ENCODE data around the gene IQCH. TPM values are rescaled to one million over a fixed set of nuclear protein-coding genes. Genes with fewer than 3 reads are reported as not detected.

Gene IQCH
- total RNA-seq, 1 experiment from 2014 or later: 5.7 TPM

DNA sequence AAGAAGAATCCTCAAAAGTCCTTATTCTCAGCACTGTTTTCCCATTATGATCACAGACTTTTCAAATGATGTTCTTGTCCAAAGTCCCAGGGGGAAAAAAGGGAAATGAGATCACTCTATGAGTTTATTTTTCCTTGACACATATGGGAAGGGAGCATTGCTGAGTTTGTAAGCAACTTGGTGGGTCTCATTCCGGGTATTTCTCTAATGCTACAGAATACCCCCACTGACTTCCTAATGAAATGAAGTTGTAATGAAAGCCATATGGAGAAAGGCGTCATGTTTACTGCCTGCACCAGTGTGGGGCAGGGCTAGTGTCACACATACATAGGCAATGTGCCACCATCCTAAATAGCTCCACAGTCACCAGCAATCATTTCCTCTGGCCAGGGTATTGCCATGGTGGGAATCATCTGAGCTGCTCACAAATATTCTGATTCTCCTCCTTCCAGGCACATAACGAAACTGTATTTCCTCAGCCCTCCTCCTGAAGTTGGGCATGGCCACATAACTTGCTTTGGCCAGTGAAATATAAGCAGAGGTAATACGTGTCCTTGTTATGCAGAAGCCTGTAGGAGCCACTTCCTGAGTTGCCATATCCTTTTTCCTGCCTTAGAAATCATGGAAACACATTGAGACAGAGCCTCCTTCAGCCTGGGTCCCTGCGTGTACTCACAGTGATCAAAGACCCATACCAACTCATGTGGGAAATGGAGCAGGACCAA lies 225.4 kb downstream of the IQCH start:
- no peak for DNase-seq (ENCODE audit: extremely low read depth, low read depth)

DNA sequence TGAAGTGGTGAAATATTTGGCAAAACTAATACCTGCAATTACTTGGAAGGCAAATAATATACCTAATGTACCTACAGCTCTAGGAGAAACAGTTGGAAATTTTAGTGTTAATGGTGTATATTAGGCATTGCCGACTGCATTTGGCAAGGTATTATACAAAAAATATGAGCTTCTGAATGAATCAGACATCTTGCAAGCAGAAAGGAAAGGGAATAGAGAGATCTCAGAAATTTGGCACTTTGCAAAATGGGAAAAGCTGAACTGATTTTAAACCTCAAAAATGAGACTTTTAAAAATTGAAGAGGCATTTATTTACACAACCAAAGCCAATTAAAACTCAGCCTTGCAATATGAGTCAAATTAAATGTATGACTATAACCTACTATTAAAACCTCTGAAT lies 226.2 kb downstream of the IQCH start:
- no peak for DNase-seq (ENCODE audit: extremely low read depth, low read depth)

DNA sequence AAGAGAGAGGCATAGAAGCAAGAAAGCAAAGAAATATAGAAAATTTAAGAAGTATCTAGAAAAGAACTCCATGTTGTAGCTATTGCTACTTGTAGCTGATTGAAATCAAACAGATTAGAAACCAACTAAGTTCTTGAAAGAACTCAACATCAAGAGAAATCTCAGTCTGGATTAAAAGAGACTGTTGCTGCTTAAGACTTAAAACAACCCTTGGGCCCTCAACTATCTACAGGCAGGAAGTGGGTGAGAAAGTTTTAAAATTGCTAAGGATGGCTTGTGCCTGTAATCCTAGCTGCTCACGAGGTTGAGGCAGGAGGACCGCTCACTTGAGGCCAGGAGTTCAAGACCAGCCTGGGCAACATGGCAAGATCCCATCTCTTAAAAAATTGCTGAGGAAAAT lies 227.1 kb downstream of the IQCH start:
- DNase-seq (ENCODE audit: extremely low read depth, low read depth): no peak

DNA sequence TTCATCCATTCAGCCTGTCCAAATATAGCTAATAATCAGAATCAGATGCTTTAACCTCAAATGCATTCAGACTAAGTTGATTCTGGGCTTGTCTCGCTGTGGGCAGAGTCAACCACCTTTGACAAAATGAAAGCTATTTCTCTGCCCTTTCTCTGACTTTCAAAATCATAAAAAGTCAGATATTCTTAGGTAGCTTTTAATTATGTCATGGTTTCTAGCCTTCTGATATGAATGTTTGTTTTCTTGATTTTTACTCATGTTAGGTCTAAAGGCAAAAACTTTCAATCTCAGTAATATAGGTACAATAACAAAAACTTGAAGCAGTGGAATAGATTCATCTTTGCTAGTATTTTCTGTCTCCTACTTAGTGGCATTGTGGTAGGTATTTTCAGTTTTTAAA lies 241.0 kb downstream of the IQCH start:
- no peak for DNase-seq (ENCODE audit: extremely low read depth, low read depth)

DNA sequence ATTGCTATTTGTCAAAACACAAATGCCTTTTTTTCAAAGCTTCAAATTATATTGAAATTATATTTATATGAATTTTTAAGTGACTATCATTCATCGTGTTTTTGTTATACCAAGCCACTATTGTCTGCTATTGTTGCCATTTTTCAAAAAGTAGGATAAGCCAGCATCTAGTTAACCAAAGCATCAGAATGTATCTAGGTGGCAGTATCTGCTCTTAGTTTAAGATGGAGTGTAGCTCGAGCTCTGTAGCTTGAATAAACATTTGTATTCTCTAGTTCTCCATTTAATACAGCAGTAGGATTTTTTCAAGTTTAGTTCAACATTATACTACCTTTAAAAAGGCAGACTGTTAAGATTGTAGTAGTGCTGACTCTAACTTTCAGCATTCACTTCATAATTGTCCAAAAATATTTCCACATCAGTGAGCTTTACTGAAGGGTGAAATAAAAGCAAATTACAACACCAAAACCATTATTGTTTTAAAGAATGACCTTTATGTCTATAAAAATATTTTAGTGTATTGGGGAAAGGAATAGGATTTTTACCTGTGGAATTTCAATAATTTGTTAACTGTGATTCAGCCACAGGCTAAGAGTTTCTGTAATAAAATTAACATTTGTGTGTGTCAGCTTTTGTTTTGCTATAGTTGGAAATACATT lies 246.7 kb downstream of the IQCH start:
- DNase-seq (ENCODE audit: extremely low read depth, low read depth): no peak

DNA sequence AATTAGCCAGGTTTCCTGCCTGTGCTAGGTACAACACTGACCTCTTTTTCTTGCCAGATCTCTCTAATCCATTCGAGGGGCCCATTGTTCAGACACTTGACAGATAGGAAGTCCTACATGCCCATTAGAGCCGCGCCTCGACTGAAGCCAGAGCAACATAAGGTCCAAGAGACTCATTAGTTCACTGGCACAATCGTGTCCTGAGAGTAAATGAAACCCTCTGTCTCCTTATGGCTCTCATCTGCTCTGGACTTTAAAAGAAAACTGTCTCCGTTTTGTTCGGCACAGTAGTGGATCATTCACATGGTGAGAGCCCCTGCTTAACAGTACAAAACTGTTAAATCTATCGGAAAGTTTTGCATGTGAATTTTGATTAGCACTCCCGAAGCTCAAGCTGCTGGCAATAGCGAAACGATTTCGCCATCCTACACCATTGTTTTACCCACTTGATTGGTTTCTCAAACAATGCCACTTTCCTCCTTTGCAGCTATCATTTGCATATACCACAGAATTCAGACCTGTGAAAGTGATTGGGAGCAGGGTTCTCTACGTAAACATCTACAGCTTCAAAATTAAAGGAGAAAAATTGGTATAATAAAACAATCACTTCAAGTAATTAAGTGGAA lies 247.4 kb downstream of the IQCH start:
- DNase-seq (ENCODE audit: extremely low read depth, low read depth): no peak

DNA sequence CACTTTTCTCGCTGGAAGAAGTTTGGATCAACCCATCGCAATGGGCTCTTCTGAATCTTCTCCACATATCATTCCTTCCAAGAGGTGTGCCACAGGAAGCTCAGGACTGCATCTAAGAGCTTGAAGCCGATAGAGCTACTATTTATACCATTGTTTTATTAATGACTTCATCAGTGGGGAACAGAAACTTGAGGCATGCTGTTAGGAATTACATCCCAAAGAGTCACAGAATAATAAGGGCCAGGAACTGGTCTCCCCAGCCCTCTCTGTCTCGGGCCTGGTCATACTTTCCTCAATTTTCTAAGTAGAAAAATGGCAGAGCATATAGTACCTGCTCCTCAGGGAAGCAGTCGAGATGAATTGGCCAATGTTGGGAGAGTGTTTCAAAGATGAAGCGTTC lies 249.5 kb downstream of the IQCH start:
- no peak for DNase-seq (ENCODE audit: extremely low read depth, low read depth)

DNA sequence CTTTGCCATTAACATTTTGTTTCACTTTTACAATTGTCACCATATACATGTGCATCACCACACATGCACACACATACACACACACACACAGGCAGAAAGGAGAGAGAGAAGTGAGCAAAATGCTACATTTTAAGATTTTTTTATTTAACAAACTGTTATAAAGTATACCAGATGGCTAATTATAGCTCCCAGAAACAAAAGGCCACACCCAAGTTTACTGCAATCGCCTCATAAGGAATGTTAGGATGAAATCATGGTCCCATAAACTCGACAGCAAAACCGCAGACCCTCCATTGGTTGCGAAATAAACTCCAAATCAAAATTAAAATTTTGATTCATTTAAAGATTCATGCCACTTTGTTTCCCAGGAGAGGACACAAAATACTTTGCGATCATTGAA lies 250.2 kb downstream of the IQCH start:
- DNase-seq (ENCODE audit: extremely low read depth, low read depth): no peak

DNA sequence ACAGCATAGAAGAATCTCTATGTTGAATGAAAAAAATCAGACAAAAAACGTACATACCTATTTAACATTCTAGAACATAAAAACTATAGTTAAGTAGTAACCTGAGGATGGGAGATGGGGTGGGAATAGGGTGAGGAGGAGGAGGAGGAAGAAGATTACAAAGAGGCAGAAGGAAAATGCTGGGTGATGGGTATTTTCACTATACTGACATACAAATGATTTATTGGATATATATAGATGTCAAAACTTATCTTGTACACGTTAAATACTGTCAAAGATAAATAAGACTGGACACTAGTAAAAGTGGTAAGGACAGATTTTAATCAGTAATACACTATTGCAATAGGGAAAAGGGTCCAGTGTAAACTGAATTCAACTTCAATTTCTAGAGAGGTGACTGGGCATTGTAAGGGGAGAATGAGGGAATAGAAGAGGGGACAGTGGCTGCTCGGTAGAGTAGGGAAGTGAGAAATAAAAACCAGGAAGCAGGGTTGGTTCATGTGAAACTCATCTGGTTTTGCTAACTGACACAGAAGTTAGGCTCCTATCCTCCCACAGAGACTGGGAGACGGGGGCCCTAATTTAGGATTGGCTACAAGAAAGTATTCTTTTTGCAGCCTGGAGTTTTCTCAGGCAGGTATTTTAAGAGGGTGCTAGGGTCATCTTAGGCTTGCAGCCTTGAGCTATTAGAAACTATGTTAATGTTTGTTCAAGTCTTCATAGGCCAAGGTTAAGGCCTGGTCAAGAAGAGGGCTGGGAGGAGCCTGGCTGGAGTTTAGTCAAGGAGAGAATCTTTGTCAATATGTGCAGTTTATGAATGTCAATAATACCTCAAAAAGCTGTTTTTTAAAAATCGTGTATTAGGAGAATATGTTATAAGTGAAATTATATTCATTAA lies 251.3 kb downstream of the IQCH start:
- no peak for DNase-seq (ENCODE audit: extremely low read depth, low read depth)

DNA sequence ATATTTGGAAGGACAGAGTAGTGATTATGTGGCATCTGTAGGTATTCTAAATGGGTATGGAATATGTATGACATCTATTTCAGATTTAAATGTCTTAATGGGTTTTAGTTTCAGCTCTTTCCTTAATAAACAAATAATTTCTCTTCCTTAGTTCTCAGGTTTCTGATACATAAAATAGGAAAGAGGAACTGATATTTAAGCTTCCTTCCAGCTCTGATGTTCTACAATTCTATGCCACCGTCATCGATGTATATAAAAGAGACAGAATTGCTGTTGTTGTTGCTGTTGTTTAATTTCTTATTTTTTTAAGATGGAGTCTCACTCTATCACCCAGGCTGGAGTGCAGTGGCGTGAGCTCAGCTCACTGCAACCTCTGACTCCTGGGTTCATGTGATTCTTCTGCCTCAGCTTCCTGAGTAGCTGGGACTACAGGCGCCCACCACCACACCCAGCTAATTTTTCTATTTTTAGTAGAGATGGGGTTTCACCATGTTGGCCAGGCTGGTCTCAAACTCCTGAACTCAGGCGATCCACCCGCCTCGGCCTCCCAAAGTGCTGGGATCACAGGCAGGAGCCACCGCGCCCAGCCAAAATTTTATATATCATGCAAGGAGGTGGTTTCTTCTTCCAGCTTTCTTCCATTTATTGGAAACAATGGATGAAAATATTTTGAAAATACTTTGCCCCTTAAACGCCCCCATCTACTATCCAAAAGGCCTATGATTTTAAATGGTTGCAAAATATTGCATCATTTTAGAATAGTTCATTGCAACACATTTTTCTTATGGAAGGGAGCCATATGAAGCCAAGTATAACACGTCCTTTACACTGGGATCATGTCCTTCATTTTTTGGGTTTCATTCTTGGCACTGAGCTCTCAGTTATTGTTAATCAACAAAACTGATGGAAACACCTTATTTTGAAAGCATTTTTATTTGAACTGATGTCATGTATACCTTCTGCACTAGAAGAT lies 252.5 kb downstream of the IQCH start:
- DNase-seq (ENCODE audit: extremely low read depth, low read depth): no peak

DNA sequence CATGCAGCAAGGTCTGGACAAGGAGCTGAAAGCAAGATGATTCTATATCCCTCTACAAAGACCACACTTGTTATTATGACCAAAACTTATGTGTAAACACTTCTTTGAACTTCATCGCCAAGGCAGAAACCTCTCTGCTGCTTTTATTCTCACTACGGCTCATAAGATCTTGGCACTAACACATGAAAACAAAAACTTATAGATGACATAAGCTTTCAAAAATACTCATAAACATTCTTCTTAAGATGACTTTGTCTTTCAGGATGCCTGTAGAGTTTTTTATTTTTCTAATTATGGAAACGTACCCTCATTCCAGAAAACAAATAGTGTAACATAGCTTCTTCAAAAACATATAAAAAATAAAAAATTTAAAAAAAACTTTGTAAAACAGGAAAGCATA lies 253.8 kb downstream of the IQCH start:
- DNase-seq (ENCODE audit: extremely low read depth, low read depth): no peak

DNA sequence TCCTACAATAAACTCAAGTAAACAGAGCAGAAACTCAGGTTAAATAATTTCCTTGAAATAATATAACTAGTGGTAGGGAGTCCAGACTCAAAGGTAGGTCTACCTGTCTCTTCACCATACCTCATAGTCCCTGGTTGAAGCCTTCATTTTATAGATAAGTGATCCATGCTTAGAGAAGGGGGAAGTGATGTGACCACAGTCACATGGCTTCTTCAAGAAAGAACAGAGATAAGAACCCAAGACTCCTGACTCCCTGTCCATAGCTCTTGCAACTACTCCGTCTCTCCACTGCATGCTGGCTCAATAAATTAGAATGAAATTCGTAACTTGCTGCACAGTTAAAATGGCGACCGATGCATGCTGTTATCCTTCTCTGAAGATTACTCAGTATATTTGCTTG lies 255.3 kb downstream of the IQCH start:
- no peak for DNase-seq (ENCODE audit: extremely low read depth, low read depth)

DNA sequence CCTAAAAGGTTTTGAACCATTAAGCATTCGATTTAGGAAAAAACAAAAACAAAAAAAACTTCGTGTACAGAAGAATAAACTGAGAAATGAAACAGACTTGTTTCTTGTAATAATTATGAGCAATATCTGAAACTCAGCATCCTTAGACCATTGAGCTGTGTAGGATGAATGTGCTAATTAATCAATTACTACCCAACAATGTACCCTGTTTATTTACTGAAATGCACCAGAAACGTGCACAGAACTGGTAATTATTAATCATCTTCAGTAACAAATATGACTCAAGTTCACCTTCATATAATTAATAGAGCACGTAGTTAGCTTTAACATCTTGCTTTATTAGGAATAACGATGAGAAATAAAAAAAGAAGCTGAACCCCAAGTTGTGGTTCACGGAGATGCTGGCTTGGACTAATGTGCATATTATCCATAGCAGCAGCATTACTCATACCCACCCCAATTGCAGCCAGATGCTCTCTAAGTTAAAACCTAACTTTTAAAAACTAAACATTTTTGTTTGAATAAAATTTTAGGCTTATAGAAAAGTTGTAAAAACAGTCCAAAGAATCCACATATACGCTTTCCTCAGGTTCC lies 256.1 kb downstream of the IQCH start:
- DNase-seq (ENCODE audit: extremely low read depth, low read depth): no peak

DNA sequence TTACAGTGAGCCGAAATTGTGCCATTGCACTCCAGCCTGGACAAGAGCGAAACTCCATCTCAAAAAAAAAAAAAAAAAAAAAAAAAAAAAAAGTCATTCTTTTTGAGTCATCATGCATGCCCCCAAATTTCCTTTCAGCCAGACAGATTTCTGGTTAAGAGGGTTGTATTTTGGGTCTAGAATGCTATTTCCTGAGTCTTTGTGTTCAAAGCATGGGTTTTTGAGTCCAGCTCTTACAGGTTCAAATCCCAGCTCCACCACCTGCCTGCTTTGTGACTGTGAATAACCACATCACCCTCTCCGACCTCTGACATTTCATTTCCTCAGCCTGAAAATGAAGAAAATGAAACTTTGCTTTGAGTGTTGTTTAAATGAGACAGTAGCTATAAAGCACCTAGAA lies 257.0 kb downstream of the IQCH start:
- no peak for DNase-seq (ENCODE audit: extremely low read depth, low read depth)

DNA sequence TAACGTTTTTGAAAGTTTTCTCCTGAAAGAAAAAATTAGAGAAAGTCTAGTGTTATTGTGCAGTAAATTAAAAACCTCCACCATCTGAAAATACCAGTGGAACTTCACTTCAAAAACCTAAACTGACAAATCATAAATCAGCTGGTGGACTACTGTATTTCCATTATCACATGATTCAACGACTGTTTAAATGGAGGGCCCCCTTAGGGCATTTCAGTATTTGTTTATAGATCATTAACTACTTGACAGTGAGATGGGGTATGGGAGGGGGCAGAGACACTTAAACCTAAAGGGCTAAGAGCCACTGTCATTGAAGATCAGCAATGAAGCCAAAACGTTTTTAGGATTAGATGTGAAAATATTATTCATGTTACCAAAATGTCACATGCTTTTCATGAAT lies 257.6 kb downstream of the IQCH start:
- no peak for DNase-seq (ENCODE audit: extremely low read depth, low read depth)

DNA sequence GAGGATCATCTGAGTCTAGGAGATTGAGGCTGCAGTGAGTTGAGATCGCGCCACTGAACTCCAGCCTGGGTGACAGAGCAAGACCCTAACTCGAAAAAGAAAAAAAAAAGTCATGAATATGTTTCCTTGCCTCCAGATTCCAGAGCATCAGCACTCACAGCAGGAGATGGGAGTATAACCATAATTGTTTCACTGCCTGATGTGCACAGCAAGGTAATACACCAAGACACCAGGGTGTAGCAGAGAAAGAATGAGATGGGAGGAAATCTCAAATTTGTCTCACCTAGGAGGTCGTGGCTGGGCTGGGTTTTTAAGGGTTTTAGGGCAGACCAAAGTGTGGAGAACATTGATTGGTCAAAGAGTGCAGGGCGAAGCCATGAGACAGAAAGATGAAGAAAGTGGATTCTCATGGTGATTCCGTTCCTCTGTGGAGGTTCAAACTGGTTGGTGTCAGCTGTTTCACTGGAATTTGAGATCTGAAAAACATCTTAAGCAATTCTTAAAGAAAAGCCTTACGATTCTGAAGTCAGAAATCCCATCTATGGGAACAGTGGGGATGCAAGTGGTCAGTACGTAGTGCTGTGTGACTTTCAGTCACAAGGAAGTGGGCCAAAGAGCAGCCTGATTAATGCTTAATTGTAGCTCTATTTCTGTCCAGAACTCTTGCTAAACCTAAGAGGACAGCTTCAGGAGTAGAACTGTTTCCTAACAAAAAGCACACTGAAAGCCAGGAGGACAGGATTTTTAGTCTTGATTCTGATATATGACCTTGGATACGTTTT lies 258.5 kb downstream of the IQCH start:
- no peak for DNase-seq (ENCODE audit: extremely low read depth, low read depth)

DNA sequence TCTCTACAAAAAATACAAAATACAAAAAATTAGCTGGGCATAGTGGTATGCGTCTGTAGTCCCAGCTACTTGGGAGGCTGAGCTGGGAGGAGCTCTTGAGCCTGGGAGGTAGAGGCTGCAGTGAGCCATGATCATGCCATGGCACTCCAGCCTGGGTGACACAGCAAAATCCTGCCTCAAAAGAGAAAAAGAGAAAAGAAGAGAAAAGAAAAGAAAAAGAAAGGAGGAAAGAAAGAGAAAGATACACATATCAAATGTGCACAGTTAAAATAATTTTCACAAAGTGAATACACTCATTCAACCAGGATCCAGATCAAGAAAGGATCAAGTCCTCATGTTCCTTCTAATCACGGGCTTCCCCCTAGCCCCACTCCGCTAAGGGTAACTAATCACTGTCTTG lies 260.5 kb downstream of the IQCH start:
- DNase-seq (ENCODE audit: extremely low read depth, low read depth): no peak

DNA sequence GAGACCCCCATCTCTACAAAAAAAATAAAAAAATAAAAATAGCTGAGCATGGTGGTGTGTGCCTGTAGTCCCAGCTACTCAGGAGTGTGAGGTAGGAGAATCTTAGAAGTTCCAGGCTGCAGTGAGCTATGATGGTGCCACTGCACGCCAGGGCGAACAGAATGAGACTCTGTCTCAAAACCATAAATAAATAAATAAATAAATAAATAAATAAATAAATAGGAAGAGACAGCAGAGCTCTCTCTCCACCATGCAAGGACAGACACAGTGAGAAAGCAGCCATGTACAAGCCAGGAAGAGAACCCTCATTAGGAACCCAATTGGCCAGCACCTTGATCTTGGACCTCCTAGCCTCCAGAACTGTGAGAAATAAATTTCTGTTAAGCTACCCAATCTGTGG lies 261.0 kb downstream of the IQCH start:
- DNase-seq (ENCODE audit: extremely low read depth, low read depth): no peak

Data from NCI-H460 (cell line).